SHP77 treated with DMSO at 0.1 percent for 48 hours (cell line): ENCODE measurements around the gene BEAN1.
"Not testable (repeated sequence)": the region's sequence is repeated elsewhere in the genome, so short reads cannot be mapped to it uniquely, and the experiment has no call there.

Experiments
- DNase-seq: peaks from one replicate; lab custom pipeline; 2025; lab: John Stamatoyannopoulos, UW

BEAN1 gene

GRCh38 chr16:66441586-66442375, 14.7 kb downstream of the BEAN1 start:
- DNase-seq = no peak

GRCh38 chr16:66442502-66443268, 15.6 kb downstream of the BEAN1 start:
- no peak for DNase-seq

GRCh38 chr16:66443269-66443652, 16.2 kb downstream of the BEAN1 start:
- DNase-seq = no peak

GRCh38 chr16:66444049-66444481, 17.0 kb downstream of the BEAN1 start:
- no peak for DNase-seq

GRCh38 chr16:66446737-66447136, 19.6 kb downstream of the BEAN1 start:
- no peak for DNase-seq

- no peak for DNase-seq
These were observed 20.4 kb downstream of the BEAN1 start for GRCh38 chr16:66447491-66447890.

GRCh38 chr16:66451548-66451947, 24.5 kb downstream of the BEAN1 start:
- no peak for DNase-seq

- not testable (repeated sequence) for DNase-seq
These were observed 26.1 kb downstream of the BEAN1 start for GRCh38 chr16:66453230-66453629.

- DNase-seq = no peak
These were observed 27.7 kb downstream of the BEAN1 start for GRCh38 chr16:66454751-66455150.

GRCh38 chr16:66455970-66456369, 28.9 kb downstream of the BEAN1 start:
- DNase-seq = no peak

- no peak for DNase-seq
These were observed 30.8 kb downstream of the BEAN1 start for GRCh38 chr16:66457888-66458287.

- no peak for DNase-seq
These were observed 31.2 kb downstream of the BEAN1 start for GRCh38 chr16:66458292-66458691.

GRCh38 chr16:66458853-66459252, 31.8 kb downstream of the BEAN1 start:
- no peak for DNase-seq

GRCh38 chr16:66459878-66460277, 32.8 kb downstream of the BEAN1 start:
- DNase-seq = peak; percentile 44

- DNase-seq = no peak
These were observed 33.6 kb downstream of the BEAN1 start for GRCh38 chr16:66460703-66461102.

GRCh38 chr16:66462912-66463311, 35.8 kb downstream of the BEAN1 start:
- no peak for DNase-seq

- not testable (repeated sequence) for DNase-seq
These were observed 38.9 kb downstream of the BEAN1 start for GRCh38 chr16:66465946-66466345.

- DNase-seq = not testable (repeated sequence)
These were observed 39.5 kb downstream of the BEAN1 start for GRCh38 chr16:66466636-66467035.

- no peak for DNase-seq
These were observed 40.5 kb downstream of the BEAN1 start for GRCh38 chr16:66467611-66468010.

GRCh38 chr16:66468321-66468965, 41.3 kb downstream of the BEAN1 start:
- DNase-seq = no peak

- DNase-seq = no peak
These were observed 42.3 kb downstream of the BEAN1 start for GRCh38 chr16:66469291-66469946.

GRCh38 chr16:66469947-66470546, 43.0 kb downstream of the BEAN1 start:
- no peak for DNase-seq
